ENCODE data around the gene TCP11X2. TPM values are rescaled to one million over a fixed set of nuclear protein-coding genes. Genes with fewer than 3 reads are reported as not detected.
"Not testable (repeated sequence)": the region's sequence is repeated elsewhere in the genome, so short reads cannot be mapped to it uniquely, and the experiment has no call there.

Gene TCP11X2
- polyA plus RNA-seq (ENCODE audit: insufficient read length in 10 of 10), result not detected
- long read RNA-seq, donor 1, result 0 reads
- long read RNA-seq, donor 2, result 0 reads
- long read RNA-seq, donor 3, result 0 reads
- long read RNA-seq, donor 4, result 0 reads
- long read RNA-seq, donor 5, result 0 reads
- long read RNA-seq, donor 6, result 0 reads
- long read RNA-seq, donor 7, result 0 reads
- long read RNA-seq, donor 8, result 0 reads
- long read RNA-seq, donor 9, result 0 reads

DNA sequence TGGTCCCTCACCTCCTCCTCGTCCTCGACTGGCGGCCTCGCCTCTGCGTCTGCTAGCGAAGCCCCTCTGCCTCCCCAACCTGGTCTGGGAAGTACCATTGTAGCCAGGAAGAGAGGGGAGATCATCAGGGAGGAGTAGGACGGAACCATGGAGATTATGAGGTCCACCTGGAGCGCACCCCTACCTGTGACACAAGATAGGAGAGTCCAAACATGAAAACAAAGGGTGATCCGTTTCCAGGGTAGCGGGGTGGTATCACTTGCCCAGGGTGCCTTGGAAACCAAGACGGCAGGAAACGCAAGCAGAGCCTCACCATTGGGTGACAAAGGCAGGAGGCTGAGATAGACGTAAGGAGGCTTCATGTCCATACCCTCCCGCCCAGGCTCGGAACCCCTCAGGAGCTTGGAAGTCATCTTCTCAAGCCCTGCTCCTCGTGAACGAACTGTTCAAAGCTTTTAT, at the start of gene TCP11X2:
TCP11X2 (minus strand) TSS at position 51 of the 459 bp plus-strand sequence.
- not testable (repeated sequence) for DNase-seq

DNA sequence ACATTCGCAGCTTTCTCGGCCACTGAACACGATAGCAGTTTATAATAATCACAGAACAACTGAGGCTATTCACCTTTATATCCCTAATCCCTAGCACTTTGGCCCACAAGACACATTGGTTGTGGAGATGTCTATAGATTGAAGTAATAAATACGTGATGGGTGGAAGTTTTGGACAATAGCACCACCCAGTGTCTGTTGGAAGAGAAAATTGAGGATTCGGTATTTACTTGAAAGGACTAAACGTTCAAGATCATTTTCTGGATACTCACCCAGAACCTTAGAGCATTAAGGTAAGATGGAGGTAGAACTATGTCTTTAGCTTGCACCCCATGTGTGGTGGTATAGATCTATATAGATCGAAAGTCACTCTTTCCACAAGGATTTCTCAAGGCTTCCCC, 45.7 kb upstream of the TCP11X2 start:
- peak; percentile 14 to 50 (median 18) for DNase-seq

DNA sequence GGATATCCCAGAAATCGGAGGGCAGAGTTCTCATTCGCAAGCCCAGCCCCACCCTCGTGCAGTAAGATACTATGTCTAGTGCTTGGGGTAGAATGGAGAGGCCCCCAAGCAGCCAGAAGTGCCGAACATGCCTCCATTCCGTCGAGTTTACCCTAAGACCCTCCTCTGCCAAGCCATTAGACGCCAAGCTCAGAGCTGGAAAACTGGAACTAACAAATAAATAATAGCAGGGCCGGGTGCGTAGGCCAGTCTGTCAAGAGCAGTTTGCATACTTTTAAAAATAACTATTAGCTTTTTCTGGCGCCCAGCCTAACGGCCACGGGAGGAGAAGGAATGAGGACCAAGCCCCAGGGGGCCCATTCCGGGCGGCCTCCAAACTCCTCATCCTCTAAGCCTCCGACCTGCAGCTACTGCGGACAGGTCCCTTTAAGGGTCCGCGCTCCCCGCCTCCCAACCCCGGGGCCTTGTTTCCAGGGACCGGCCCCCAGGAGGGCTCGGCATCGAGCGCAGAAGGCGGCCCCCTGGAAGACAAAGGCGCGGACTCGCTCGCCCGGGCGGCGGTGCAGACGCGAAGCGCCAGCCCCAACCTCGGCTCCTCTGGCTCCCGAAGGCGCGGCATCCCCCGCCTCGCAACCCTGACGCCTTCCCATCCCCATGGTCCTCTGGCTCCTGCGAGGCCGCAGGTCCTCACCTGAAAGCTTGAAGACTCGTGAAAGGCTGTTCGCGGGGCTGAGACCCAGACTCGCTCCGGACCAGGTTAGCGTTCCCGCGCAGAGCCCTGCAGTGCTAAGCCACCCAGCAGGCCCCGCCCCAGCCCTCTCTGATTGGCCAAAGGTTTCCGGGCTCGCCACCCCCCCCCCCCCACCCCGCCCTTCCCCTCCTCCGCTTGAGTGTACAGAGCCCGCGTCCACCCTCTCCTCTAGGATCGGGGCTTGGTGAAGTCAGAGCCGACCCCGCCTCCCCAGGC, 44.6 kb upstream of the TCP11X2 start, which contains the start of gene TMSB15A:
TMSB15A (minus strand) TSS at position 765 of the 967 bp plus-strand sequence.
- DNase-seq, result peak; percentile 49 to 88 (median 62)

DNA sequence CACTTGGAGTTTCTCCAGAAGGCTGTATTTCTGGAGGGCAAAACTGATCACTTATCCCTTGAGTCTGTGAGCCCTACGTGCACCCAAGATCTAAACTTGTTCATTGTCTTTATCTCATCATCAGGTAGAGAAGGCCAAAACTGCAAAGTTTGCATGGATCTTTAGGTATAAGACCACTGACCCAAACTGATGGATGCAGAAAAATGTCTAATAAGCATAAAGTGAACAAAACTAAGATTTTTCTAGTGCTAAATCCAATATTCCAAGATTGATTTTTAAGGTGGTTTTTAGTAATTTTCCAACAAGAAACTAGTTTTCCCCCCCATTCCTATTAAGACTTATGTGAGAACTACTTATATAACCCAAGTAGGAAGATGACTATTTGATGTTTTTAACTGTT, 42.9 kb upstream of the TCP11X2 start:
- DNase-seq, result no peak

DNA sequence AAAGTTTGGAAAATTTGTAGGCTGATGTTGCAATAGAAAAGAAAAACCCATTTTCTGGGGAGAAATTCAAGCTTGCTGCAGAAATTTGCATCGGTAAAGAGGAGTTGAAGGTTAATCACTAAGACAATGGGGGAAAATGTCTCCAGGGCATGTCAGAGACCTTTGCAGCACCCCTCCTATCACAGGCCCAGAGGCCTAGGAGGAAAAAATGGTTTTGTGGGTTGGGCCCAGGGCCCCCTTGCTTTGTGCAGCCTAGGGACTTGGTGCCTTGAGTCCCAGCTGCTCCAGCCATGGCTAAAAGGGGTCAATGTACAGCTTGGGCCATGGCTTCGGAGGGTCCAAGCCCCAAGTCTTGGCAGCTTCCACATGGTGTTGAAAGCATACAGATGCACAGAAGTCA, 27.1 kb upstream of the TCP11X2 start:
- DNase-seq, result no peak

DNA sequence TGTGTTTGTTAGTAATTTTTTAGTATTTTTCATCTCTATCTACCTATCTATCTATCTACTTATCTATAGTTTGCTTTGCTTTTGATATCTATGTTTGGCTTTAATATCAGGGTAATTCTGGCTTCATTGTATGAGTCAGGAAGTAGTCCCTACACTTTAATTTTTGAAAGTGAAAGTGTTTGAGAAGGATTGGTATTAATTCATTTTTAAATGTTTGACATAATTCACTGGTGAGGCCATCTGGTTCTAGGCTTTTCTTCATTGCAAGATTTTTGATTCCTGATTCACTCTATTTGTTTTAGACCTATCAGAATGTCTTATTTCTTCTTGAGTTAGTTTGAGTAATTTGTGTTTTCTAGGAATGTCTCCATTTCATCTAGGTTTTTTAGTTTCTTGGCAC, 20.2 kb upstream of the TCP11X2 start:
- no peak for DNase-seq

DNA sequence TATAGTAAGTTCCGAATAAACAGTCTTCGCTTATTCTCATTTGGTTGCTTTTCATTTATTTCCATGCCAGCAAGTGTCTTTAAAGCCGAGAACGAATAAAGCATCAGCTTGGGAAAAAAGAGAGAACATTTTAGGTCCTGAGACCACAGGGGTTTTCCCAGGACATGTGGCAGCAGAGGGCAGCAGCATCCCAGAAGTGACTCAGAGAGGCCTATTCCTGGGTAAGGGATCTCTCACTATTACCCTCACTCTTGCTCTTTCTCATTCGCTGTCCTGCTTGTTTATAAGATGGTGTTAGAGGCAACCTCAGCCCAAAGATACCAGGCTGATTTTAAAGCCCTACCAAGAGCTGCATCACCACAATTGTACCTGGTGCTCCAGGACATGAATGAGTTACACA, 7.2 kb upstream of the TCP11X2 start:
- not testable (repeated sequence) for DNase-seq

DNA sequence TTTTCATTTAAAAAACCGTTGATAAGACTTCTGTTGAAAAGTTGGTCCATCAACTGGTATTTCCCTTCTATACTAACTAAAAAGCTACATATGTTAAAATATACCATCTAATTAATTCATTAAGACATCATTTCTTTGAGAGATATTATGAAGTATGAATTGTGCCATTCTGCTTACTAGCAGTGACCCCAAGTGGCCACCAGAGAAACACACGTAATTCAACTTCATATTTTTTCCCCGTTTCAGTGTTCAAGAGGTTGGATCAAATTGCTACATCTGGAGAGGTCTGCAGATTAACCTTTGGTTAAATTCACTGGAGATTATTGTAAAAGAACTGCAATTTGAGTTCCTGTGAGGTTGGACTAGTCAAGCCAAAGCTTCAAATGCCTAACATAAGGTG, 1.4 kb downstream of the TCP11X2 start:
- not testable (repeated sequence) for DNase-seq

DNA sequence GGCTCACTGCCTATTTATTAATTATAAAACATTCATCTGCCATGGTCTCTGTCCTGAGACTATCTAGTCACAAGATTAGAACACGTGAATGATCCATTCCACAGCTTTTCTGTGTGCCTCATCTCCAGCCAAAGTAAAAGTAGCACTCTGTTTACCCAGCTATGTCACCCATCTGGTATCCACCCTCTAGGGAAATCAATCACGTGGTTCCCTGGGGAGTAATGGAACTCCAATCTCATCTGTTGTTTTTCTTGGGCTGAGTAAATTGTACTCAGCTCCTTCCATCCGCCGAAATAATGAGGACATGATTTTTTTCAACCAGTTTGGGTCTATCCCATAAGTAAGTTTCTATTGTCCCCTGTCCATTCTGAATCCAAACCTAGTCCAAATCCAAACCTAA, 13.0 kb downstream of the TCP11X2 start:
- DNase-seq, result not testable (repeated sequence)

DNA sequence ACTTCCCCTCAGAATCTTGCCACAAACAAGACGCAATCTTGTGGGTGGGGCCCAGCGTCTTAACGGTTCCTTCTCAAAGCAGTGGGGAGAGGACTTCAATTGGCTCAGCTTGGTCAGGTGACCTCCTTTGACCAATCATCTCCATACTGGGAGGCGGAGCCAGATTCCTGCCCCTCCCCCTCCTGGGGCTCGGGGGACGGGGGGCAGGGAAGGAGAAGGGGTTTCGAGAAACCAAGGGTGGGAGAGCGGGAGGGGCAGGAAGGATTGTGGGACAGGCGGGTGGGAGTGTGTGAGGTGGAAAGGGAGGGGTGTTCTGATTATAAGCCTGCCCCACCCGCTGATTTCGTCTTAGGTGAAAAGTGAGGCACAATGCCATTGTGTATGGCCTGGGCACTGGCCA, 31.7 kb downstream of the TCP11X2 start, which contains the start of gene NXF2B:
NXF2B (minus strand) TSS at position 101 of the 400 bp plus-strand sequence. CDS start 59,972 bp downstream, outside the sequence.
- DNase-seq, result not testable (repeated sequence)

DNA sequence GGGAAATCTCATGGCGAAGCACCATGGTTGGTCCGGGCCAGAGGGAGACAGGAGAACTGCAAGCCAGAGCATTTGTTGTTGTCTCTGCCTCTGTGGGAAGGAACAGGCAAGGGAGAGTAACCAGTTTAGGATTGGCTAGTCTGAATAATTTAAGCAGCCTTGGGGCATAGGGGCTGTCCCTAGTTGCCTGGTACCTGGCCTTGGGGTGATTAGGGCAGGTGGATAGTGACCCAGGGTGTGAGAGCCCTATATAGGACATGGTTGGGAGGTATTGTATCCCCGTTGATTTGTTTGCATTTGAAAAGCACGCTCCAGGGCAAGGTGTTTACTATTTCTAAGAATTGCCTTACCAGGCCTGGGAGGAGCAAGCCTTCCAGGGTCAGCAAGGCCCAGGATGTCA, 57.1 kb downstream of the TCP11X2 start:
- DNase-seq, result not testable (repeated sequence)

Other genes with a start within 250 kb of the TCP11X2 start
- not detected for gene NXF2, start 224.6 kb downstream of the TCP11X2 start, polyA plus RNA-seq (ENCODE audit: insufficient read length in 10 of 10)
- not detected for gene NXF2B, start 31.8 kb downstream of the TCP11X2 start, polyA plus RNA-seq (ENCODE audit: insufficient read length in 10 of 10)
- gene TMSB15A, start 44.9 kb upstream of the TCP11X2 start, polyA plus RNA-seq (ENCODE audit: insufficient read length in 10 of 10), result 10 to 100 TPM in 9 of 10 donors, 1 to 10 TPM in 1; 9.7 to 24.3 (median 13.5) TPM
- gene ARMCX5, start 127.7 kb upstream of the TCP11X2 start, polyA plus RNA-seq (ENCODE audit: insufficient read length in 10 of 10), result 1 to 10 TPM; 5.7 to 8.9 (median 8.1) TPM
- gene GPRASP1, start 179.7 kb upstream of the TCP11X2 start, polyA plus RNA-seq (ENCODE audit: insufficient read length in 10 of 10), result 10 to 100 TPM in 8 of 10 donors, 1 to 10 TPM in 2; 8.5 to 16.3 (median 12.3) TPM
- 10 to 100 TPM; 16.8 to 31.3 (median 19.1) TPM for gene GPRASP2, start 240.6 kb upstream of the TCP11X2 start, polyA plus RNA-seq (ENCODE audit: insufficient read length in 10 of 10)
- 10 to 100 TPM in 1 of 10 donors, 1 to 10 TPM in 9; 6.4 to 10.0 (median 7.6) TPM for gene GPRASP3, start 248.9 kb upstream of the TCP11X2 start, polyA plus RNA-seq (ENCODE audit: insufficient read length in 10 of 10)